Right atrium auricular region (tissue), 2 donors: Measurements from ENCODE around the gene CHSY1. TPM values are rescaled to one million over a fixed set of nuclear protein-coding genes. Genes with fewer than 3 reads are reported as not detected.

Experiments
- DNase-seq: peaks from one replicate; pipeline ENCODE4 v3.0.0-alpha.2; 2019; ENCODE audit warnings: low spot score
- H3K27ac ChIP-seq, 2 donors: fragments of 200-600 bp; sonication (generic); 1 replicate in 1 of 2; 2 replicates in 1 of 2; pipeline ENCODE4 v1.5.1; 2016 to 2019
- H3K27me3 ChIP-seq, 2 donors: fragments of 200-600 bp; sonication (generic); one replicate each; pipeline versions ENCODE4 v1.5.1 to v1.6.0; 2017 to 2019
- H3K36me3 ChIP-seq: fragments of 200-600 bp; sonication (generic); one replicate; pipeline ENCODE4 v1.5.1; 2016
- H3K4me1 ChIP-seq, 2 donors: fragments of 200-600 bp; sonication (generic); one replicate each; pipeline versions ENCODE4 v1.5.1 to v1.6.0; 2017 to 2019
- H3K4me3 ChIP-seq, 2 donors: fragments of 200-600 bp; sonication (generic); 1 replicate in 1 of 2; 2 replicates in 1 of 2; pipeline ENCODE4 v1.5.1; 2017 to 2019; ENCODE audit warnings: mild to moderate bottlenecking in 1 of 2, moderate library complexity in 1 of 2
- H3K9me3 ChIP-seq, 2 donors: fragments of 200-600 bp; sonication (generic); one replicate each; pipeline ENCODE4 v1.5.1; 2019
- CTCF ChIP-seq, 2 donors: fragments of 200-600 bp; sonication (generic); IDR thresholded peaks; one replicate each; pipeline ENCODE4 v1.5.1; 2019; ENCODE audit warnings: antibody characterized with exemption in 2 of 2
- total RNA-seq, 2 donors: library from RNA; depleted of rRNA; stranded (reverse); fragments of >200 nt; gene quantifications; one replicate each; pipeline ENCODE4 v1.1.0, GENCODE V29; 2016

The CHSY1 gene
- total RNA-seq, 2 donors from 2014 or later, result 23.1 to 26.1 TPM

- Histone ChIP-seq H3K9me3 (no peaks in the 10 kb centered on the region), H3K4me3 (peak overlapping the region; percentile 70 to 80), H3K27ac (peak overlapping the region; percentile 76 to 84), H3K27me3 (no peaks in the 10 kb centered on the region), H3K36me3 (no peaks in the 10 kb centered on the region), H3K4me1 (peaks cover 0 to 63% of the 10 kb centered on the region in 2 donors)
- DNase-seq, result no peak
- no peak for TF ChIP-seq CTCF (IDR thresholded peaks at IDR 0.05)
These were observed 1.5 kb downstream of the CHSY1 start for GRCh38 chr15:101250341-101250831.

- H3K4me1 ChIP-seq, result peaks cover 0 to 80% of the 10 kb centered on the region in 2 donors
- DNase-seq, result no peak
- H3K4me3 ChIP-seq, result no peak overlapping the region
- TF ChIP-seq CTCF (IDR thresholded peaks at IDR 0.05), result no peak
- H3K27ac ChIP-seq, result no peak overlapping the region
- H3K9me3 ChIP-seq, result no peaks in the 10 kb centered on the region
- no peaks in the 10 kb centered on the region for H3K27me3 ChIP-seq
- no peaks in the 10 kb centered on the region for H3K36me3 ChIP-seq
These were observed 3.6 kb downstream of the CHSY1 start for GRCh38 chr15:101248274-101248673.

- no peaks in the 10 kb centered on the region for H3K36me3 ChIP-seq
These were observed 4.8 kb downstream of the CHSY1 start for GRCh38 chr15:101246824-101247745.

GRCh38 chr15:101246391-101246790 lies 5.5 kb downstream of the CHSY1 start:
- Histone ChIP-seq H3K36me3 (no peaks in the 10 kb centered on the region), H3K4me3 (no peak overlapping the region), H3K4me1 (peaks cover 0 to 90% of the 10 kb centered on the region in 2 donors), H3K27ac (peak overlapping the region in 1 of 2 donors; percentile 16), H3K27me3 (no peaks in the 10 kb centered on the region), H3K9me3 (no peaks in the 10 kb centered on the region)
- TF ChIP-seq CTCF (IDR thresholded peaks at IDR 0.05), result no peak
- no peak for DNase-seq

More at GRCh38 chr15:101246824-101247745, 4.8 kb downstream of the CHSY1 start:
- Histone ChIP-seq H3K27ac (peak overlapping the region in 1 of 2 donors; percentile 11), H3K4me1 (peaks cover 0 to 83% of the 10 kb centered on the region in 2 donors), H3K27me3 (no peaks in the 10 kb centered on the region), H3K4me3 (no peak overlapping the region), H3K9me3 (no peaks in the 10 kb centered on the region)
- TF ChIP-seq CTCF (IDR thresholded peaks at IDR 0.05), result no peak
- no peak for DNase-seq

GRCh38 chr15:101244889-101245668 lies 6.8 kb downstream of the CHSY1 start:
- Histone ChIP-seq H3K27me3 (no peaks in the 10 kb centered on the region), H3K4me1 (peaks cover 0 to 97% of the 10 kb centered on the region in 2 donors), H3K9me3 (no peaks in the 10 kb centered on the region), H3K27ac (peak overlapping the region; percentile 16 to 40), H3K36me3 (no peaks in the 10 kb centered on the region), H3K4me3 (no peak overlapping the region)
- no peak for TF ChIP-seq CTCF (IDR thresholded peaks at IDR 0.05)
- DNase-seq, result no peak
